ENCODE measurements around the gene LPXN. TPM values are rescaled to one million over a fixed set of nuclear protein-coding genes. Genes with fewer than 3 reads are reported as not detected.

The LPXN gene
- total RNA-seq, 3 donors from 2014 or later, result 9.2 to 21.9 (median 18.3) TPM

DNA sequence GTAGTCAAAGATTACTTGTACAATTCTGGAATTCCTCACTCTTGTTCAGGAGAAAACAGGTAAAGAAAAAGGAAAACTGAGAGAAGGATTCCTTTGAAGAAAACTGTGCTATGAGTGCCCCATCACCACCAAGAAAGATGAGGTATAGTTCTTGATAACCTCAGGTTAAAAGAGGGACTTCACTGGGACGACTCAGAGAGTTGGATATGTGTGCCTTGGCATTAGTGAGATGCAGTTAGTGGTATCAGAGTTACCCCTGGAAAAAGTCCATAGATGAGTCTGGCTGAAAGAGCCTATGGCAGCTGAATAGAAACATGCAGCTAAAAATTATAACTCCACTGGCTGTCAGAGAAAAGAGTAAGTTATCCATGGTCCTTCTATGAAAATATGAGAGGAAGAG lies 28.8 kb downstream of the LPXN start:
- Histone ChIP-seq H3K9me3 (no peaks in the 10 kb centered on the region), H3K27ac (no peak overlapping the region), H3K36me3 (peaks cover 15% of the 10 kb centered on the region), H3K4me3 (no peak overlapping the region), H3K27me3 (no peaks in the 10 kb centered on the region), H3K4me1 (no peaks in the 10 kb centered on the region)
- intact Hi-C loops (cut with DNase I; ENCODE audit: low total_unique reads), result no loop called here
- TF ChIP-seq, protein P1, sequence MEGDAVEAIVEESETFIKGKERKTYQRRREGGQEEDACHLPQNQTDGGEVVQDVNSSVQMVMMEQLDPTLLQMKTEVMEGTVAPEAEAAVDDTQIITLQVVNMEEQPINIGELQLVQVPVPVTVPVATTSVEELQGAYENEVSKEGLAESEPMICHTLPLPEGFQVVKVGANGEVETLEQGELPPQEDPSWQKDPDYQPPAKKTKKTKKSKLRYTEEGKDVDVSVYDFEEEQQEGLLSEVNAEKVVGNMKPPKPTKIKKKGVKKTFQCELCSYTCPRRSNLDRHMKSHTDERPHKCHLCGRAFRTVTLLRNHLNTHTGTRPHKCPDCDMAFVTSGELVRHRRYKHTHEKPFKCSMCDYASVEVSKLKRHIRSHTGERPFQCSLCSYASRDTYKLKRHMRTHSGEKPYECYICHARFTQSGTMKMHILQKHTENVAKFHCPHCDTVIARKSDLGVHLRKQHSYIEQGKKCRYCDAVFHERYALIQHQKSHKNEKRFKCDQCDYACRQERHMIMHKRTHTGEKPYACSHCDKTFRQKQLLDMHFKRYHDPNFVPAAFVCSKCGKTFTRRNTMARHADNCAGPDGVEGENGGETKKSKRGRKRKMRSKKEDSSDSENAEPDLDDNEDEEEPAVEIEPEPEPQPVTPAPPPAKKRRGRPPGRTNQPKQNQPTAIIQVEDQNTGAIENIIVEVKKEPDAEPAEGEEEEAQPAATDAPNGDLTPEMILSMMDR (IDR thresholded peaks at IDR 0.05), result no peak
- TF ChIP-seq POLR2A (IDR thresholded peaks at IDR 0.05) (no peak), POLR2AphosphoS5 (IDR thresholded peaks at IDR 0.05) (no peak)
- DNase-seq (ENCODE audit: low spot score in 2 of 2), result no peak

DNA sequence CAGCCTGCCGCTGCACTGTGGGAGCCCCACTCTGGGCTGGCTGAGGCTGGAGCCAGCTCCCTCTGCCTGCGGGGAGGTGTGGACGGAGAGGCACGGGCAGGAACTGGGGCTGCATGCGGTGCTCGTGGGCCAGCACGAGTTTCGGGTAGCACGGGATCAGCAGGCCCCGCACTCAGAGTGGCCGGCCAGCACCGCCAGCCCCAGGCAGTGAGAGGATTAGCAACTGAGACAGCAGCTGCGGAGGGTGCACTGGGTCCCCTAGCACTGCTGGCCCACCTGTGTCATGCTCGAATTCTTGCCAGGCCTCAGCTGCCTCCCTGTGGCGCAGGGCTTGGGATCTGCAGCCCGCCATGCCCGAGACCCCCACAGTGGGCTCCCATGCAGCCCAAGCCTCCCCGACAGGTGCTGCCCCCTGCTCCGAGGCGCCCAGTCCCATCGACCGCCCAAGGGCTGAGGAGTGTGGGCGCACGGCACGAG lies 43.8 kb downstream of the LPXN start:
- Histone ChIP-seq H3K36me3 (no peaks in the 10 kb centered on the region), H3K27me3 (no peaks in the 10 kb centered on the region), H3K4me1 (no peaks in the 10 kb centered on the region), H3K27ac (no peak overlapping the region), H3K4me3 (no peak overlapping the region), H3K9me3 (no peaks in the 10 kb centered on the region)
- intact Hi-C loops (cut with DNase I; ENCODE audit: low total_unique reads), result no loop called here
- DNase-seq (ENCODE audit: low spot score in 2 of 2), result no peak
- no peak for TF ChIP-seq POLR2AphosphoS5 (IDR thresholded peaks at IDR 0.05)
- TF ChIP-seq POLR2A (IDR thresholded peaks at IDR 0.05), result no peak
- TF ChIP-seq, protein P1 (IDR thresholded peaks at IDR 0.05), result no peak

DNA sequence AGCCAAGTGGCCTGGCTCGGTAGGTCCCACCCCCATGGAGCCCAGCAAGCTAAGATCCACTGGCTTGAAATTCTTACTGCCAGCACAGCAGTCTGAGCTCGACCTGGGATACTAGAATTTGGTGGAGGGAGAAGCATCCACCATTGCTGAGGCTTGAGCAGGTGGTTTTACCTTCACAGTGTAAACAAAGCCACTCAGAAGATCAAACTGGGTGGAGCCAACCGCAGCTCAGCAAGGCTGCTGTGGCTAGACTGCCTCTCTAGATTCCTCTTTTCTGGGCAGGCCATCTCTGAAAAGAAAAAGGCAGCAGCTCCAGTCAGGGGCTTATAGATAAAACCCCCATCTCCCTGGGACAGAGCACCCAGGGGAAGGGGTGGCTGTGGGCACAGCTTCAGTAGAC lies 45.4 kb downstream of the LPXN start:
- H3K27me3 ChIP-seq, result no peaks in the 10 kb centered on the region
- TF ChIP-seq POLR2AphosphoS5 (IDR thresholded peaks at IDR 0.05) (no peak), POLR2A (IDR thresholded peaks at IDR 0.05) (no peak)
- TF ChIP-seq, protein P1 (IDR thresholded peaks at IDR 0.05), result no peak
- H3K4me3 ChIP-seq, result no peak overlapping the region
- DNase-seq (ENCODE audit: low spot score in 2 of 2), result no peak
- no peaks in the 10 kb centered on the region for H3K4me1 ChIP-seq
- H3K36me3 ChIP-seq, result no peaks in the 10 kb centered on the region
- intact Hi-C loops (cut with DNase I; ENCODE audit: low total_unique reads), result no loop called here
- no peak overlapping the region for H3K27ac ChIP-seq
- H3K9me3 ChIP-seq, result no peaks in the 10 kb centered on the region

DNA sequence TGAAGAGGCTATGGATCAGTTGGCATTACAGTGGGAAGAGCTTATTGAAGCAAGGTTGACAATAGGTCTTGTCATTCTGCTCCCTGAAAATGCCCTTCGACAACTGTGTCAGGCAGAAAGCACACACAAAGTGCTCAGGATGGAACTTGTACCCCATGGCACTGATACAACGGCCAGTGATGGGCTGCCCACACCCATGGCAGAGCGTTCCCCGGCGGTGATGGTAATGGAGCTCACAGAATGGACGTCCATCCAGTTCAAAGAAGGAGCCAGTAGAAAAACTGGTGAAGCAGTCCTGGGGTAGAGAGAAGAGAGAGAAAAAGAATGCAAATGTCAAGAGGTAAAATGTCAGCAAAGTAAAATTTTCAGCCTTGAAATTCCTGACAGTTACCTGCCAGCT lies 48.2 kb downstream of the LPXN start:
- Histone ChIP-seq H3K4me3 (no peak overlapping the region), H3K27me3 (no peaks in the 10 kb centered on the region), H3K27ac (no peak overlapping the region), H3K4me1 (no peaks in the 10 kb centered on the region), H3K9me3 (no peaks in the 10 kb centered on the region), H3K36me3 (no peaks in the 10 kb centered on the region)
- TF ChIP-seq, protein P1 (IDR thresholded peaks at IDR 0.05), result no peak
- TF ChIP-seq POLR2AphosphoS5 (IDR thresholded peaks at IDR 0.05), result no peak
- TF ChIP-seq POLR2A (IDR thresholded peaks at IDR 0.05), result no peak
- no peak for DNase-seq (ENCODE audit: low spot score in 2 of 2)
- intact Hi-C loops (cut with DNase I; ENCODE audit: low total_unique reads), result no loop called here

DNA sequence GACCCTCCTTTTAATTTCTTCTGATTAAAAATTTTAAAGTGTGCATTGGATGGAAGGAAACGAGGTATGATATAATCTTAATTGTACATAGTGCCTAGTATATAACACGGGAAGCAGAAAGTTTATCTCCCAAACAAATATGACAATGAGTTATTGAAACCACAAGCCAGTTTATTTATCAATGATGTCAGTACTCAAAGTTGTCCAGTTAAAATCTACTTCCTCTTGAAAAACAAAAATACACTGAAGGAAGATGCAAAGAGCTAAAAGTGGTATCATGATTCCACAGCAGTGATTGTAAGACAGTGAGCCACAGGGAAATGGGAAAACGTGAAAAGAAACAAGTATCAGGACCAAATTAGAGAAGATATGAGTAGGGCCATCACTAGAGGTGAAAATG lies 48.9 kb downstream of the LPXN start:
- no peak for TF ChIP-seq POLR2AphosphoS5 (IDR thresholded peaks at IDR 0.05)
- TF ChIP-seq, protein P1 (IDR thresholded peaks at IDR 0.05), result no peak
- no peak for TF ChIP-seq POLR2A (IDR thresholded peaks at IDR 0.05)
- Histone ChIP-seq H3K4me3 (no peak overlapping the region), H3K36me3 (no peaks in the 10 kb centered on the region), H3K27ac (no peak overlapping the region), H3K27me3 (no peaks in the 10 kb centered on the region), H3K9me3 (no peaks in the 10 kb centered on the region), H3K4me1 (no peaks in the 10 kb centered on the region)
- DNase-seq (ENCODE audit: low spot score in 2 of 2), result no peak
- intact Hi-C loops (cut with DNase I; ENCODE audit: low total_unique reads), result no loop called here
